SW480 (cell line): ENCODE results near the gene DLGAP4.
A peak's percentile ranks its signal among the peaks of the same experiment; 100 is the strongest.
"Not testable (repeated sequence)": the region's sequence is repeated elsewhere in the genome, so short reads cannot be mapped to it uniquely, and the experiment has no call there.

Experiments
- DNase-seq: peaks from one replicate; pipeline ENCODE4 v3.0.0-alpha.2; 2016; ENCODE audit warnings: low spot score

DLGAP4 gene

GRCh38 chr20:36455972-36456625, 150.0 kb downstream of the DLGAP4 start:
- DNase-seq = no peak

- peak; percentile 91 for DNase-seq
Measured at GRCh38 chr20:36460648-36461599, 154.8 kb downstream of the DLGAP4 start.

- peak; percentile 69 for DNase-seq
Measured at GRCh38 chr20:36461600-36462439, 155.7 kb downstream of the DLGAP4 start.

- DNase-seq = no peak
Measured at GRCh38 chr20:36462440-36463211, 156.5 kb downstream of the DLGAP4 start.

GRCh38 chr20:36463212-36464061, 157.3 kb downstream of the DLGAP4 start:
- DNase-seq = no peak

GRCh38 chr20:36465109-36466080, 159.3 kb downstream of the DLGAP4 start:
- DNase-seq = peak; percentile 84

- no peak for DNase-seq
Measured at GRCh38 chr20:36466089-36466488, 159.9 kb downstream of the DLGAP4 start.

- DNase-seq = peak; percentile 60
Measured at GRCh38 chr20:36467076-36467999, 161.2 kb downstream of the DLGAP4 start.

- no peak for DNase-seq
Measured at GRCh38 chr20:36468149-36469000, 162.2 kb downstream of the DLGAP4 start.

GRCh38 chr20:36469973-36470372, 163.8 kb downstream of the DLGAP4 start:
- no peak for DNase-seq

GRCh38 chr20:36471885-36472636, 165.9 kb downstream of the DLGAP4 start:
- no peak for DNase-seq

- DNase-seq = peak; percentile 81
Measured at GRCh38 chr20:36472637-36473090, 166.5 kb downstream of the DLGAP4 start.

GRCh38 chr20:36473164-36473563, 167.0 kb downstream of the DLGAP4 start:
- DNase-seq = no peak

GRCh38 chr20:36474563-36474962, 168.4 kb downstream of the DLGAP4 start:
- no peak for DNase-seq

GRCh38 chr20:36475054-36475453, 168.9 kb downstream of the DLGAP4 start:
- not testable (repeated sequence) for DNase-seq

GRCh38 chr20:36477475-36477874, 171.3 kb downstream of the DLGAP4 start:
- no peak for DNase-seq
